Posterior vena cava (tissue), 2 donors: ENCODE results near the gene MGST3. TPM values are rescaled to one million over a fixed set of nuclear protein-coding genes. Genes with fewer than 3 reads are reported as not detected.
"Not testable (repeated sequence)": the region's sequence is repeated elsewhere in the genome, so short reads cannot be mapped to it uniquely, and the experiment has no call there.

Source experiments
- DNase-seq: peaks from one replicate; pipeline ENCODE4 v3.0.0-alpha.2; 2020; ENCODE audit warnings: low spot score
- intact Hi-C, 2 donors: fragments of 100-400 bp; cut with DNase I; formaldehyde crosslinking; loops; one replicate each; pipeline versions ENCODE4 v1.14.1 to v1.14.2; 2022 to 2023
- total RNA-seq, 2 donors: library from RNA; stranded (reverse); fragmentation: NEBNext Ultra II Directional; extraction: Animal tissue kit (Norgen Biotek cat#: 25700); gene quantifications; one replicate each; pipeline ENCODE4 v1.2.1, GENCODE V29; 2021
- donor health status: DM: yes; HTN: yes; CAD: no.
- donor health status: DM: yes; HTN: yes; CAD: no.

The MGST3 gene
- total RNA-seq, 2 donors from 2014 or later: 193 to 230 TPM

DNA sequence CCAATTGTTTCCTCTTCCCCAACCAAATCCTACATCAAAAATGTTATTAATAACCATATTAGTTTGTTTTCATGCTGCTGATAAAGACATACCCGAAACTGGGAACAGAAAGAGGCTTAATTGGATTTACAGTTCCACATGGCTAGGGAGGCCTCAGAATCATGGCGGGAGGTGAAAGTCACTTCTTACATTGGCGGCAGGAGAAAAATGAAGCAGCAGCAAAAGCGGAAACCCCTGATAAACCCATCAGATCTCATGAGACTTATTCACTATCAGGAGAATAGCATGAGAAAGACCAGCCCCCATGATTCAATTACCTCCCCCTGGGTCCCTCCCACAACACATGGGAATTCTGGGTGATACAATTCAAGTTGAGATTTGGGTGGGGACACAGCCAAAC is 49.7 kb downstream of the MGST3 start:
- DNase-seq, intact Hi-C loops: not testable (repeated sequence)

- intact Hi-C loops: no loop called here
Measured at GRCh38 chr1:165683848-165684485, 52.9 kb downstream of the MGST3 start.

GRCh38 chr1:165686121-165686970 is 55.3 kb downstream of the MGST3 start:
- intact Hi-C loops: no loop called here
- no peak for DNase-seq

More at GRCh38 chr1:165683848-165684485, 52.9 kb downstream of the MGST3 start:
- DNase-seq: no peak

DNA sequence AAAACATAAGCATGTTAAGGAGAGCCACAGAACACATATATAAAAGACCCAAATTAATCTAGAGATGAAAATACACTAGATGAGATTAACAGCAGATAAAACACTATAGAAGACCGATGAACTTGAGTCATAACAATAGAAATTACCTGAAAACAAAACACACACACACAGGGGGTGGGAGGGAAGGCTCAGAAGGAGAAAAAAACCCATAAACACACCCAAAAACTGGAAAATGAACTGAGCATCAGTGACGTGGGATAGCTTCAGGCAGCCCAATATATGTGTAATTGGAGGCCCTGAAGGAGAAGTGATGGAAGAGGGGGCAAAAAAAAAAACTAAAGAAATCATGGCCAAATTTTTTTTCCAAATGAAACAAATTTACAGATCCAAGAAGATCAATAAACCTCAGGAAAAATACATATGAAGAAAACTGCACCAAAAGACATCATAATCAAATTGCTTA is 56.0 kb downstream of the MGST3 start:
- DNase-seq: no peak
- intact Hi-C loops: no loop called here

- DNase-seq: no peak
- intact Hi-C loops: loop anchor here in 1 of 2 donors (2.0 kb wide), 1 partner anchor 67 kb away; no protein-coding TSS in a partner anchor
Measured at GRCh38 chr1:165688046-165688445, 57.0 kb downstream of the MGST3 start.

DNA sequence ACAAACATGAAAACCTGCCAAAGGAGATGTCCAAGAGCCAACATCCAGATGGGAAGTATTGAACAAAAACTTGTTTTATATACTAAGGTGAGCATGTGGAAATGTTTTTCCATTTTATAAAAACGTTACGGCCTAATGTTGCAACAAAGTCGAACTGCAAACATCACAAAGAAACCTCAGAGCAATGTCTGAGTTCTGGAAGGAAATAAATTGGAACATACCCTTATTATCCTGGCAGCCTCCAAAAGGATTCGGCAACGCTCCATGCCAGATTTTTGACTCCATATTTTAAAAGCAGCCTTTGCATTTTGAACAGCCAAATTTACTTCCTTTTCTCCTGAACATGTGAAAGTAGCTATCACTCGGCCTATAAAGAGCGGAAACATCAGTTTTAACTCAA is 64.0 kb downstream of the MGST3 start:
- DNase-seq: no peak
- intact Hi-C loops: loop anchor here in 1 of 2 donors (10.0 kb wide), 1 partner anchor 60 kb away; the partner anchor contains the start of gene MGST3

GRCh38 chr1:165696625-165697100 is 65.6 kb downstream of the MGST3 start:
- DNase-seq: no peak
- intact Hi-C loops: loop anchor here in 1 of 2 donors (10.0 kb wide), 1 partner anchor 62 kb away; the partner anchor contains the start of gene MGST3

DNA sequence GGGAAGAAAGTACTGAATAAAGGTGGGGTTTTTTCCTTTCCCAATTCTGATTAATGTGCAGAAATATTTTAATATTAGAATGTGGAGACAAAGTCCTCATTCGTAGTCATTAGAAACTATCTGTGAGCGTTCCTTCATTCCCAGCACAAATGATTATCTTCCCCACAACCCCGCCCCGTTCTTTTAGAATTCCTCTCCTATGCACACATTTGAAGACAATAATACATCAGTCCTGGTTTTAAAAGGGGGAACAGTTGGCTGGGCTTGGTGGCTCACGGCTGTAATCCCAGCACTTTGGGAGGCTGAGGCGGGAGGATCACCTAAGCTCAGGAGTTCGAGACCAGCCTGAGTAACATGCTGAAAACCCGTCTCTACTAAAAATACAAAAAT is 66.5 kb downstream of the MGST3 start:
- intact Hi-C loops: loop anchor here in 1 of 2 donors (10.0 kb wide), 1 partner anchor 63 kb away; the partner anchor contains the start of gene MGST3
- no peak for DNase-seq

- peak; percentile 96 for DNase-seq
- intact Hi-C loops: loop anchor here in 1 of 2 donors (10.0 kb wide), 1 partner anchor 63 kb away; the partner anchor contains the start of gene MGST3
Measured at GRCh38 chr1:165697881-165698760, 67.1 kb downstream of the MGST3 start, which contains the start of gene ALDH9A1. Gene ALDH9A1 (minus strand): TSS chr1:165698562. CDS start chr1:165698558, 4 bp downstream.

GRCh38 chr1:165698761-165699052 is 67.7 kb downstream of the MGST3 start:
- DNase-seq: no peak
- intact Hi-C loops: loop anchor here in 1 of 2 donors (10.0 kb wide), 1 partner anchor 64 kb away; the partner anchor contains the start of gene MGST3

GRCh38 chr1:165699577-165699976 is 68.5 kb downstream of the MGST3 start:
- DNase-seq: no peak
- intact Hi-C loops: loop anchor here in 1 of 2 donors (10.0 kb wide), 1 partner anchor 65 kb away; the partner anchor contains the start of gene MGST3

DNA sequence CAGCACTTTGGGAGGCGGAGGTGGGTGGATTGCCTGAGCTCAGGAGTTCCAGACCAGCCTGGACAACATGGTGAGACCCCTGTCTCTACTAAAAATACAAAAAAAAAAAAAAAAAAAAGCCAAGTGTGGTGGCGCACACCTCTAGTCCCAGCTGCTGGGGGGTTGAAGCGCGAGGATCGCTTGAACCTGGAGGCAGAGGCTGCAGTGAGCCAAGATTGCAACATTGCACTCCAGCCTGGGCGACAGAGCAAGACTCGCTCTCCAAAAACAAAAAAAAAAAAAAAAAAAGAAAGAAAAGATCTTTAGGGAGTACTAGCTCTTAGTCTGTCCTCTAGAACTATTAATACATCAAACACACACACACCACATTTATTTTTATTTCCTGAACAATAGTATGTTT is 70.9 kb downstream of the MGST3 start:
- intact Hi-C loops, DNase-seq: not testable (repeated sequence)

DNA sequence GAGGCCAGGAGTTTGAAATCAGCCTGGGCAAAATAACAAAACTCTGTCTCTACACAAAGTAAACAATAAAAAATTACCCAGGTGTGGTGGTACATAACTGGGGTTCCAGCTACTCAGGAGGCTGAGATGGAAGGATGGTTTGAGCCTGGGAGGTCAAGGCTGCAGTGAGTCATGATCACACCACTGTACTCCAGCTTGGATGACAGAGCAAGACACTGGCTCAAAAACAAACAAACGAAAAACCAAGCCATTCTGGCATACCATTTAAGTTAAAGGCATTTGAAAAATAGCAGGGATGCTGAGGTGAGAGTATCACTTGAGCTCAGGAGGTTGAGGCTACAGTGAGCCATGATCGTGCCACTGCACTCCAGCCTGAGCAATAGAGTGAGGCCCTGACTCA is 72.6 kb downstream of the MGST3 start:
- intact Hi-C loops: no loop called here
- DNase-seq: no peak

Other genes starting within 250 kb of the MGST3 start
- gene RXRG, start 186.1 kb upstream of the MGST3 start, total RNA-seq: under 1 TPM; 0.52 to 0.56 TPM
- gene LRRC52, start 87.2 kb upstream of the MGST3 start, total RNA-seq: not detected
- gene ALDH9A1, start 67.3 kb downstream of the MGST3 start, total RNA-seq: 10 to 100 TPM; 42.6 to 52.3 TPM
- 10 to 100 TPM; 50.0 to 63.9 TPM for gene TMCO1, start 137.6 kb downstream of the MGST3 start, total RNA-seq
- 10 to 100 TPM; 14.7 to 20.8 TPM for gene UCK2, start 196.4 kb downstream of the MGST3 start, total RNA-seq